GM12801 (cell line): Measurements from ENCODE around the gene S100A5.

Source experiments
- CTCF ChIP-seq: IDR thresholded peaks from one replicate; pipeline ENCODE4 v1.5.1; 2011; ENCODE audit warnings: control low read depth; ENCODE audit not compliant: insufficient read length; ENCODE audit errors: extremely low read depth

The S100A5 gene

DNA sequence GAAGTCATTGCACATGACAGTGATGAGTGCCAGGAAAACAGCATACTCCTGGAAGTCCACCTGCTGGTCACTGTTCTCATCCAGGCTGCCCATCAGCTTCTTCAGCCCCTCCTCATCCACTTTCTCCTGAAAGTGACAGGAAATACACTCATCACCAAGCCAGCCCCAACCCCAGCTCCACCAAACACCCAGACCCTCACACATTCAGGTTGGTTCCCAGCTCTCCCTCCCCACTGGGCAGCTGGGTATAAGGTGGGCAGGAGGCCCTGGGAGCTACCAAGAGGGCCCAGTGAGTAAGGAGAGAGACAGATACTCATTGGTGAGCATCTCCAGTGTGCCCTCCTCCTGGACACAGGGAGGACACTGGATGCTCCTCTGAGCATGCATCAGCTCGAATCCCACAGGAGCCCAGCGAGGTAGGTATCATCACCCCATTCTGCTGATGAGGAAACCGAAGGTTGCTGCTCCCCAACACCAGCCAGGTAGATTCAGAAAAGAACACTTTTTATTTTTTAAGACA is 20.8 kb upstream of the S100A5 start:
- no peak for TF ChIP-seq CTCF

- TF ChIP-seq CTCF = no peak
These were observed 20.2 kb upstream of the S100A5 start for GRCh38 chr1:153560771-153561465.

DNA sequence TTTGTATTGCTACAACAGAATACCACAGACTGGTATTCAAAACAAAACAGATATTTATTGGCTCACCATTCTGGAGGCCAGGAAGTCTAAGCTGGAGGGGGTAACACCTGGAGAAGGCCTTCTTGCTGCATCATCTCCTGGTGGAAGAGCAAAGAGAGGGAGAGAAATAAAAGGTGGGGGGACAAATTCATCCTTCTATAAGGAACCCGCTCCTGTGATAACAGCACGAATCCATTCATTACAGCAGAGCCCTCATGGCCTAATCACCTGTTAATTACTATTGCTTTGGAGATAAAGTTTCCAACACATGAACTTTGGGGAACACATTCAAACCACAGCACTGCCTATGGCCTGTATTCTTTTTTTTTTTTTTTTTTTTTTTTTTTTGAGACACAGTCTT is 19.5 kb upstream of the S100A5 start:
- no peak for TF ChIP-seq CTCF

DNA sequence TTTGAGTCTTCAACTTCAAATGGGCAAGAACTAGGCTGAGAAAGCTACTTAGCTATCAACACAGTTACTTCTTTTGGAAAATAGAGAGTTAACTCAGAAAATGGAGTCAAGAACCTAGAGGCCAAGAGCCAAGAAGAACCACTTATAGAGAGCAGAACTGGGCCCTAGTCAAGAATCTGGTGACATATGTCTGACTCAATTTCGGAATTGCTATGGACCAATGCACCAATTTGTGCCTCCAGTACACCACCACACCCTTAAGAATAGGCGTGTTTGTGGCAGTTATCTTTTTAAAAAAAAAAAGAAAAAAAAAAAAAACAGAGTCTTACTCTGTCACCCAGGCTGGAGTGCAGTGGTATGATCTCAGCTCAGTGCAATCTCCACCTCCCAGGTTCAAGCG is 17.1 kb upstream of the S100A5 start:
- TF ChIP-seq CTCF = no peak

DNA sequence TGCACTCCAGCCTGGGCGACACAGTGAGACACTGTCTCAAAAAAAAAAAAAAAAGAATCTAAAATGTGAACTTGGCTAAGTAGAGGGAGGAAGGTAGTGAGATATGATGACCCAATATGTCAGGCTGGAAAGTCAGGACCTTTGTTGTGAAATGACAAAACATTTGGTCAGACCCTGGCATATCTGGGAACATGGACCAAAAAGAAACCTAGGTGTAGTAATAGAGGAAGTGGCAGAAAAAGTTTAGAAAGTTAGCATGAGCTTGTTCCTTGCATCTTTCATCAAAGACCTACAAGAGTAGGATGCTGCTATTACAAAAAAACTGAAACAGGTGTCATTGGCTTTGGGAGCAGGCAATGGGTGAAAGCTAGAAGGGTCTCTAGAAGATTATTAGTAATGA is 15.6 kb upstream of the S100A5 start:
- no peak for TF ChIP-seq CTCF

- TF ChIP-seq CTCF = no peak
These were observed 13.3 kb upstream of the S100A5 start for GRCh38 chr1:153553830-153554541.

GRCh38 chr1:153553096-153553495 is 12.4 kb upstream of the S100A5 start:
- TF ChIP-seq CTCF = no peak
